ENCODE data around the gene KCNQ2.

The KCNQ2 gene

GRCh38 chr20:63356931-63357879, 115.2 kb downstream of the KCNQ2 start:
- 83 to 84% methylated on average over 24 to 25 of the region's 30 CpGs for WGBS, 2 experiments (ENCODE audit: insufficient coverage in 2 of 2)
- Histone ChIP-seq H3K36me3 (ENCODE audit: control insufficient read depth, insufficient read depth, low read length) (no peaks in the 10 kb centered on the region), H3K4me1 (ENCODE audit: control insufficient read depth, insufficient read depth, low read length, poor library complexity, severe bottlenecking) (peaks cover 4% of the 10 kb centered on the region), H3K9me3 (ENCODE audit: control insufficient read depth, low read length) (no peaks in the 10 kb centered on the region), H3K27ac (ENCODE audit: low read depth, low read length, severe bottlenecking) (no peak overlapping the region), H3K4me3 (ENCODE audit: extremely low read depth, insufficient read depth, low read length, poor library complexity, severe bottlenecking) (no peak overlapping the region)

DNA sequence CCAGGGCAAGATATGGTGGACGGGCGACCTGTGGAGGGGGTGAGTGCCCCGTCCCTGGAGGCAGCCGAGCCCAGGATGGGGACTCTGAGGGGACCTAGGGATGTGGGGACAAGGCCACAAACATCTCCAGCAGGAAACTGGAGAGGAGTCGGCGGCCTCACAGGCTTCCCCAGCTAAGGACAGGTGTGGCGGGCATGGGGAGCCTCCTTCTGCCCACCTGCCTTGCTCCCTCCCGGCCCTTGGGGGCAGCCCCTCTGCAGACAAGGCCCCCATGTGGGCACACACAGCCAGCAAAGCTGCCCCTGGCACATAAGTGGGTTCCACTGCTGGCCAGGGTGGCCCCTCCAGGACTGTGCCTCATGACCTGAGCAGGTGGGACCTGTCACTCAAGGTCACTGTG, 115.9 kb downstream of the KCNQ2 start:
- Histone ChIP-seq H3K9me3 (ENCODE audit: control insufficient read depth, low read length) (no peaks in the 10 kb centered on the region), H3K36me3 (ENCODE audit: control insufficient read depth, insufficient read depth, low read length) (no peaks in the 10 kb centered on the region), H3K27ac (ENCODE audit: low read depth, low read length, severe bottlenecking) (no peak overlapping the region), H3K4me1 (ENCODE audit: control insufficient read depth, insufficient read depth, low read length, poor library complexity, severe bottlenecking) (peaks cover 4% of the 10 kb centered on the region), H3K4me3 (ENCODE audit: extremely low read depth, insufficient read depth, low read length, poor library complexity, severe bottlenecking) (no peak overlapping the region)
- 85 to 94% methylated on average over 7 to 8 of the region's 8 CpGs for WGBS, 2 experiments (ENCODE audit: insufficient coverage in 2 of 2)

GRCh38 chr20:63355781-63356295, 116.6 kb downstream of the KCNQ2 start:
- Histone ChIP-seq H3K9me3 (ENCODE audit: control insufficient read depth, low read length) (no peaks in the 10 kb centered on the region), H3K27ac (ENCODE audit: low read depth, low read length, severe bottlenecking) (no peak overlapping the region), H3K36me3 (ENCODE audit: control insufficient read depth, insufficient read depth, low read length) (no peaks in the 10 kb centered on the region), H3K4me1 (ENCODE audit: control insufficient read depth, insufficient read depth, low read length, poor library complexity, severe bottlenecking) (peaks cover 4% of the 10 kb centered on the region), H3K4me3 (ENCODE audit: extremely low read depth, insufficient read depth, low read length, poor library complexity, severe bottlenecking) (no peak overlapping the region)
- 96 to 100% methylated on average over 5 to 6 of the region's 11 CpGs for WGBS, 2 experiments (ENCODE audit: insufficient coverage in 2 of 2)

GRCh38 chr20:63354636-63355350, 117.7 kb downstream of the KCNQ2 start:
- H3K36me3 ChIP-seq (ENCODE audit: control insufficient read depth, insufficient read depth, low read length): no peaks in the 10 kb centered on the region
- WGBS, 2 experiments (ENCODE audit: insufficient coverage in 2 of 2): 91 to 94% methylated on average over 20 to 21 of the region's 25 CpGs

DNA sequence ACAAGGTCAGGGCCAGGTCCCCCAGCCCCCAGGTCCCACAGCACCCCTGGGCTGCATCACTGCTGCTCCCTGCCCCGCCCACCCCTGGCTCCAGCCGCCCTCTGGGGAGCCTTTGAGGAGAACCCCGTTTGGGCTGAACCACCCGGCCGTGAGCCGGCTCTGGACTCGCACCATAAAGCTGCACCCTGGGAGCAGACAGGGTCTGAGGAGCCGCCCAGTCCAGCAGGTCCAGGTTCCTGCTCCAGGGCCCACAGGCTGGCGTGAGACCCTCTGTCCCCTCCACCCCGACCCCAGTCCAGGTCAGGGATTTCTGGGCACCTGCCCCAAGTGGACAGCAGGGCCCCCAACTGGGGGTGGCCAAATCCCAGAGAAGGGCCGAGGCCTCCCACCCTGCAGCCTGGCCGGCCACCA, 119.6 kb downstream of the KCNQ2 start:
- no peaks in the 10 kb centered on the region for H3K4me1 ChIP-seq (ENCODE audit: control insufficient read depth, insufficient read depth, low read length, poor library complexity, severe bottlenecking)
- 79% methylated on average over 12 of the region's 12 CpGs for WGBS, 2 experiments (ENCODE audit: insufficient coverage in 2 of 2)
- no peaks in the 10 kb centered on the region for H3K9me3 ChIP-seq (ENCODE audit: control insufficient read depth, low read length)
- H3K36me3 ChIP-seq (ENCODE audit: control insufficient read depth, insufficient read depth, low read length): no peaks in the 10 kb centered on the region
- no peak overlapping the region for H3K4me3 ChIP-seq (ENCODE audit: extremely low read depth, insufficient read depth, low read length, poor library complexity, severe bottlenecking)
- H3K27ac ChIP-seq (ENCODE audit: low read depth, low read length, severe bottlenecking): no peak overlapping the region

More at GRCh38 chr20:63354636-63355350, 117.7 kb downstream of the KCNQ2 start:
- H3K9me3 ChIP-seq (ENCODE audit: control insufficient read depth, low read length): no peaks in the 10 kb centered on the region
- H3K27ac ChIP-seq (ENCODE audit: low read depth, low read length, severe bottlenecking): no peak overlapping the region
- no peak overlapping the region for H3K4me3 ChIP-seq (ENCODE audit: extremely low read depth, insufficient read depth, low read length, poor library complexity, severe bottlenecking)
- H3K4me1 ChIP-seq (ENCODE audit: control insufficient read depth, insufficient read depth, low read length, poor library complexity, severe bottlenecking): no peaks in the 10 kb centered on the region

DNA sequence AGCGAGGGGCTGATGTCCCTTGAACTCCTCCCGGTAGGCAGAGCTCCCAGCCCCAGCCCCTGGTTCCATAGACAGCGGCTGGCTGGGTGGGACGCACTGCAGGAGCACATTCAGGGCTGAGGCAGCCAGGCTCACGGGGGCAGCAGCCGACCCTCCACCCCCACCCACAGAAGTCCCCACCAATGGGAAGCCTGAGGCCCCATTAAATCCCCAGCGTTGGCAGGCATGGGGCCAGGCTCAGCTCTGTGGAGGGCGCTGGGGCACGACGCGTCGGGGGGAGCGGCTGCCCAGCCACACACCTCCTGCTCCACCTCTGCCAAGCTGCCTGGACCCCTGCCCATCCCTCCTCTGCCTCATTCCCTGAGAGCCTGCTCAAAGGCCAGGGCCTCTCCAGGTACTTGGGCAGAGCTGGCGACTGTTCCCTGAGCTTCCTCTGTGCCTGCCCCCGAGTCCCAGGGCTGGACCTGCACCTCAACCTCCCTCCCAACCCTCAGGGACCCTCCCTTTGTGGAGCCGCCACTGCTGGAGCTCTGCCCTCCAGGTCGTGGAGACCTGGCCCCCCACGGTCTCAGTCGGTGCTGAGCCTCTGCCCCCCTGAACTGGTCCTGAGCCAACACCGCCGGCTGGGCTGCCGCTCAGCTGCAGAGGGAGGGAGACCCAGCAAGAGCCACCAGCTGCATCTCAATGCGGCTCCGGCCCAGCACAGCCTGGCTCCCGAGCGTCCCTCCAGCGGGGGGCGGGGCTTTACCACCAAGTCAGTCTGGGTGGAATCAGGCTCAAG, 120.5 kb downstream of the KCNQ2 start:
- H3K27ac ChIP-seq (ENCODE audit: low read depth, low read length, severe bottlenecking): no peak overlapping the region
- H3K4me1 ChIP-seq (ENCODE audit: control insufficient read depth, insufficient read depth, low read length, poor library complexity, severe bottlenecking): no peaks in the 10 kb centered on the region
- no peaks in the 10 kb centered on the region for H3K9me3 ChIP-seq (ENCODE audit: control insufficient read depth, low read length)
- 39 to 58% methylated on average over 16 to 26 of the region's 28 CpGs for WGBS, 2 experiments (ENCODE audit: insufficient coverage in 2 of 2)
- no peak overlapping the region for H3K4me3 ChIP-seq (ENCODE audit: extremely low read depth, insufficient read depth, low read length, poor library complexity, severe bottlenecking)
- no peaks in the 10 kb centered on the region for H3K36me3 ChIP-seq (ENCODE audit: control insufficient read depth, insufficient read depth, low read length)

- Histone ChIP-seq H3K27ac (ENCODE audit: low read depth, low read length, severe bottlenecking) (no peak overlapping the region), H3K4me3 (ENCODE audit: extremely low read depth, insufficient read depth, low read length, poor library complexity, severe bottlenecking) (no peak overlapping the region), H3K36me3 (ENCODE audit: control insufficient read depth, insufficient read depth, low read length) (no peaks in the 10 kb centered on the region), H3K9me3 (ENCODE audit: control insufficient read depth, low read length) (no peaks in the 10 kb centered on the region), H3K4me1 (ENCODE audit: control insufficient read depth, insufficient read depth, low read length, poor library complexity, severe bottlenecking) (no peaks in the 10 kb centered on the region)
- 84 to 90% methylated on average over 9 to 12 of the region's 12 CpGs for WGBS, 2 experiments (ENCODE audit: insufficient coverage in 2 of 2)
Measured at GRCh38 chr20:63351326-63351700, 121.1 kb downstream of the KCNQ2 start.

- H3K9me3 ChIP-seq (ENCODE audit: control insufficient read depth, low read length): no peaks in the 10 kb centered on the region
- H3K27ac ChIP-seq (ENCODE audit: low read depth, low read length, severe bottlenecking): no peak overlapping the region
- 93 to 95% methylated on average over 32 to 34 of the region's 46 CpGs for WGBS, 2 experiments (ENCODE audit: insufficient coverage in 2 of 2)
- H3K4me3 ChIP-seq (ENCODE audit: extremely low read depth, insufficient read depth, low read length, poor library complexity, severe bottlenecking): no peak overlapping the region
- H3K36me3 ChIP-seq (ENCODE audit: control insufficient read depth, insufficient read depth, low read length): no peaks in the 10 kb centered on the region
- H3K4me1 ChIP-seq (ENCODE audit: control insufficient read depth, insufficient read depth, low read length, poor library complexity, severe bottlenecking): no peaks in the 10 kb centered on the region
Measured at GRCh38 chr20:63350597-63351325, 121.7 kb downstream of the KCNQ2 start.

All from mesodermal cell (in vitro differentiated cells).